ENCODE data around the gene RPS14. TPM values are rescaled to one million over a fixed set of nuclear protein-coding genes. Genes with fewer than 3 reads are reported as not detected.

Gene RPS14
- total and polyA plus RNA-seq, 10 of the 15 experiments (the other 5 are each of a cell fraction or from before 2014, with no cell fraction given): 2,295 to 4,047 (median 2,787) TPM

- TF ChIP-seq ZNF687 (IDR thresholded peaks at IDR 0.05) (peak; percentile 76), ZBTB40 (IDR thresholded peaks at IDR 0.05; ENCODE audit: borderline replicate concordance) (no peak), ZNF384 (IDR thresholded peaks at IDR 0.05; ENCODE audit: borderline replicate concordance, low read depth, low read length) (no peak), POLR2AphosphoS5 (IDR thresholded peaks at IDR 0.05; ENCODE audit: low read length) (peak; percentile 53; the same call in 1 of the 2 replicates), BACH1 (IDR thresholded peaks at IDR 0.05; ENCODE audit: borderline replicate concordance) (no peak), SREBF2 (IDR thresholded peaks at IDR 0.05; ENCODE audit: low read length) (no peak), CHD4 (IDR thresholded peaks at IDR 0.05) (no peak), HDAC6 (IDR thresholded peaks at IDR 0.05; ENCODE audit: unreplicated experiment) (no peak), ZBTB4 (CRISPR knock-in tag; IDR thresholded peaks at IDR 0.05) (no peak), BHLHE40 (IDR thresholded peaks at IDR 0.05; ENCODE audit: borderline replicate concordance in 1 of 2, low read depth in 2 of 2, low read length in 1 of 2) (no peak), NFYB (IDR thresholded peaks at IDR 0.05; ENCODE audit: insufficient read depth, low read depth, low read length) (no peak), PML (IDR thresholded peaks at IDR 0.05; ENCODE audit: low read length) (no peak), RB1 (IDR thresholded peaks at IDR 0.05; ENCODE audit: borderline replicate concordance) (no peak)
- TF ChIP-seq, protein P1, sequence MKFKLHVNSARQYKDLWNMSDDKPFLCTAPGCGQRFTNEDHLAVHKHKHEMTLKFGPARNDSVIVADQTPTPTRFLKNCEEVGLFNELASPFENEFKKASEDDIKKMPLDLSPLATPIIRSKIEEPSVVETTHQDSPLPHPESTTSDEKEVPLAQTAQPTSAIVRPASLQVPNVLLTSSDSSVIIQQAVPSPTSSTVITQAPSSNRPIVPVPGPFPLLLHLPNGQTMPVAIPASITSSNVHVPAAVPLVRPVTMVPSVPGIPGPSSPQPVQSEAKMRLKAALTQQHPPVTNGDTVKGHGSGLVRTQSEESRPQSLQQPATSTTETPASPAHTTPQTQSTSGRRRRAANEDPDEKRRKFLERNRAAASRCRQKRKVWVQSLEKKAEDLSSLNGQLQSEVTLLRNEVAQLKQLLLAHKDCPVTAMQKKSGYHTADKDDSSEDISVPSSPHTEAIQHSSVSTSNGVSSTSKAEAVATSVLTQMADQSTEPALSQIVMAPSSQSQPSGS (IDR thresholded peaks at IDR 0.05; ENCODE audit: low read length): no peak
- TF ChIP-seq, protein P2, sequence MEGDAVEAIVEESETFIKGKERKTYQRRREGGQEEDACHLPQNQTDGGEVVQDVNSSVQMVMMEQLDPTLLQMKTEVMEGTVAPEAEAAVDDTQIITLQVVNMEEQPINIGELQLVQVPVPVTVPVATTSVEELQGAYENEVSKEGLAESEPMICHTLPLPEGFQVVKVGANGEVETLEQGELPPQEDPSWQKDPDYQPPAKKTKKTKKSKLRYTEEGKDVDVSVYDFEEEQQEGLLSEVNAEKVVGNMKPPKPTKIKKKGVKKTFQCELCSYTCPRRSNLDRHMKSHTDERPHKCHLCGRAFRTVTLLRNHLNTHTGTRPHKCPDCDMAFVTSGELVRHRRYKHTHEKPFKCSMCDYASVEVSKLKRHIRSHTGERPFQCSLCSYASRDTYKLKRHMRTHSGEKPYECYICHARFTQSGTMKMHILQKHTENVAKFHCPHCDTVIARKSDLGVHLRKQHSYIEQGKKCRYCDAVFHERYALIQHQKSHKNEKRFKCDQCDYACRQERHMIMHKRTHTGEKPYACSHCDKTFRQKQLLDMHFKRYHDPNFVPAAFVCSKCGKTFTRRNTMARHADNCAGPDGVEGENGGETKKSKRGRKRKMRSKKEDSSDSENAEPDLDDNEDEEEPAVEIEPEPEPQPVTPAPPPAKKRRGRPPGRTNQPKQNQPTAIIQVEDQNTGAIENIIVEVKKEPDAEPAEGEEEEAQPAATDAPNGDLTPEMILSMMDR (IDR thresholded peaks at IDR 0.05 in 2 of 3, conservative IDR thresholded peaks at IDR 0.05 in 1 of 3; ENCODE audit: control insufficient read depth in 2 of 3, extremely low read depth in 1 of 3, insufficient read depth in 1 of 3, low read depth in 3 of 3, low read length in 3 of 3): no peak
These were observed 11.7 kb upstream of the RPS14 start (continued) for GRCh38 chr5:150461231-150461630.

Measured in GM12878 (cell line).